ENCODE results near the gene PAN2. TPM values are rescaled to one million over a fixed set of nuclear protein-coding genes. Genes with fewer than 3 reads are reported as not detected.

PAN2 gene
- total and polyA plus RNA-seq, 10 of the 15 experiments (the other 5 are each of a cell fraction or from before 2014, with no cell fraction given), result 14.4 to 61.8 (median 34.9) TPM

GRCh38 chr12:56326126-56326525, 7.7 kb downstream of the PAN2 start:
- H3K9ac ChIP-seq (ENCODE audit: control insufficient read depth, insufficient read depth, low read length), result no peak overlapping the region
- no peaks in the 10 kb centered on the region for H3K9me3 ChIP-seq (replicated peaks; ENCODE audit: control insufficient read depth, insufficient read depth, low read length)
- ATAC-seq (no peak), DNase-seq (ENCODE audit: low read depth, low spot score) (no peak), FAIRE-seq (no peak)
- CTCF ChIA-PET, result interaction anchor here (2.5 kb wide), 1 partner anchor 138 kb away, joined by 6 read pairs; no protein-coding TSS in a partner anchor
- H3K4me2 ChIP-seq (ENCODE audit: control insufficient read depth, insufficient read depth), result no peak overlapping the region
- H3K4me1 ChIP-seq (ENCODE audit: control insufficient read depth, insufficient read depth, low read length), result no peaks in the 10 kb centered on the region
- no TSS peak for BruUV-seq (replicated peaks)
- POLR2A ChIA-PET, result interaction anchor here (0.9 to 1.4 kb wide), 3 partner anchors 10 to 32 kb away, joined by 3 to 5 read pairs (median 3); partner anchors contain the start of gene CNPY2
- RAD21 ChIA-PET (ENCODE audit: unreplicated experiment), result no interaction called here
- no peaks in the 10 kb centered on the region for H3K27me3 ChIP-seq (replicated peaks in 1 of 2; ENCODE audit: control insufficient read depth in 2 of 2, insufficient read depth in 2 of 2, low read length in 1 of 2)
- H3K27ac ChIP-seq (ENCODE audit: control insufficient read depth, insufficient read depth), result no peak overlapping the region
- peaks cover 0 to 16% of the 10 kb centered on the region in 2 experiments; a peak in 3 of 4 replicates for H3K36me3 ChIP-seq (ENCODE audit: control insufficient read depth in 2 of 2, insufficient read depth in 2 of 2, low read length in 1 of 2)
- in situ Hi-C loops (cut with MboI), result no loop called here
- H3K4me3 ChIP-seq, result no peak overlapping the region
- intact Hi-C loops (cut with micrococcal nuclease; ENCODE audit: unreplicated experiment), result no loop called here
- SMC1A ChIA-PET (ENCODE audit: uncharacterized antibody, unreplicated experiment), result interaction anchor here (0.7 to 1.5 kb wide), 2 partner anchors 9 to 137 kb away, joined by 3 to 4 read pairs; no protein-coding TSS in a partner anchor
- no peaks in the 10 kb centered on the region for H4K20me1 ChIP-seq (ENCODE audit: control insufficient read depth, insufficient read depth)
- H3K79me2 ChIP-seq (ENCODE audit: control insufficient read depth, insufficient read depth, low read length), result no peaks in the 10 kb centered on the region
- WGBS (ENCODE audit: insufficient coverage, insufficient replicate concordance, low lambda C conversion rate, missing lambda C conversion rate), result 93% methylated on average over 8 of the region's 8 CpGs
- H2AFZ ChIP-seq (ENCODE audit: control insufficient read depth, low read depth, low read length), result no peak overlapping the region
- TF ChIP-seq RBBP5 (conservative IDR thresholded peaks at IDR 0.05) (no peak), YY1 (IDR thresholded peaks at IDR 0.05; ENCODE audit: low read depth, low read length) (no peak), E2F8 (IDR thresholded peaks at IDR 0.05; ENCODE audit: low read depth, partially characterized antibody) (no peak), SUZ12 (IDR thresholded peaks at IDR 0.05; ENCODE audit: unreplicated experiment) (no peak), CBFB (IDR thresholded peaks at IDR 0.05; ENCODE audit: low read depth) (no peak), CEBPB (IDR thresholded peaks at IDR 0.05; ENCODE audit: borderline replicate concordance in 1 of 2, low read depth in 2 of 2, low read length in 2 of 2) (no peak), RB1 (IDR thresholded peaks at IDR 0.05; ENCODE audit: borderline replicate concordance) (no peak), ZNF622 (IDR thresholded peaks at IDR 0.05) (no peak), PKNOX1 (IDR thresholded peaks at IDR 0.05) (no peak), CEBPZ (IDR thresholded peaks at IDR 0.05; ENCODE audit: low read depth, low read length) (no peak), NR2C1 (IDR thresholded peaks at IDR 0.05) (no peak), TBL1XR1 (IDR thresholded peaks at IDR 0.05; ENCODE audit: low read depth, low read length) (no peak), POLR2AphosphoS2 (IDR thresholded peaks at IDR 0.05; ENCODE audit: low read depth, low read length) (no peak), ZBTB11 (CRISPR knock-in tag; IDR thresholded peaks at IDR 0.05) (no peak), RUNX3 (IDR thresholded peaks at IDR 0.05; ENCODE audit: low read length) (no peak)
